HEK293 (cell line): ENCODE measurements around the gene RHBDL3.

Experiments used
- BCL11A ChIP-seq: fragments of 450-650 bp; formaldehyde crosslinking; IDR thresholded peaks from 2 replicates; pipeline ENCODE4 v1.5.1; 2016; ENCODE audit warnings: low read depth, missing biosample characterization, missing genetic modification characterization
- GFI1B ChIP-seq: fragments of 450-650 bp; formaldehyde crosslinking; IDR thresholded peaks from 2 replicates; pipeline ENCODE4 v1.5.1; 2016; ENCODE audit warnings: missing biosample characterization, missing genetic modification characterization
- GLIS1 ChIP-seq: fragments of 450-650 bp; formaldehyde crosslinking; IDR thresholded peaks from 2 replicates; pipeline ENCODE4 v1.5.1; 2016; ENCODE audit warnings: missing biosample characterization, missing genetic modification characterization
- GLIS2 ChIP-seq: fragments of 450-650 bp; formaldehyde crosslinking; IDR thresholded peaks from 2 replicates; pipeline ENCODE4 v1.5.1; 2016; ENCODE audit warnings: missing biosample characterization, missing genetic modification characterization
- KLF10 ChIP-seq: fragments of 450-650 bp; IDR thresholded peaks from 2 replicates; pipeline ENCODE4 v1.5.1; 2018; ENCODE audit warnings: missing biosample characterization, mild to moderate bottlenecking, missing genetic modification characterization
- REPIN1 ChIP-seq: fragments of 450-650 bp; formaldehyde crosslinking; IDR thresholded peaks from 2 replicates; pipeline ENCODE4 v1.5.1; 2017; ENCODE audit warnings: missing biosample characterization, missing genetic modification characterization, low read depth
- SALL2 ChIP-seq: fragments of 450-650 bp; formaldehyde crosslinking; IDR thresholded peaks from 2 replicates; pipeline ENCODE4 v1.5.0; 2017; ENCODE audit warnings: missing biosample characterization, mild to moderate bottlenecking, missing genetic modification characterization, borderline replicate concordance
- TCF7L2 ChIP-seq: IDR thresholded peaks from 2 replicates; pipeline ENCODE4 v1.6.1; 2011; ENCODE audit warnings: low read depth, mild to moderate bottlenecking, inconsistent platforms, low read length, moderate library complexity, borderline replicate concordance
- ZBTB17 ChIP-seq: fragments of 450-650 bp; formaldehyde crosslinking; IDR thresholded peaks from 2 replicates; pipeline ENCODE4 v1.5.1; 2016; ENCODE audit warnings: missing biosample characterization, missing genetic modification characterization
- ZBTB7A ChIP-seq: fragments of 450-650 bp; formaldehyde crosslinking; IDR thresholded peaks from 2 replicates; pipeline ENCODE4 v1.5.1; 2016; ENCODE audit warnings: low read depth, missing biosample characterization, missing genetic modification characterization
- ZFHX2 ChIP-seq: fragments of 450-650 bp; formaldehyde crosslinking; conservative IDR thresholded peaks from 2 replicates; pipeline ENCODE4 v1.5.1; 2016; ENCODE audit warnings: missing biosample characterization, missing genetic modification characterization
- ZFP37 ChIP-seq: fragments of 450-650 bp; formaldehyde crosslinking; IDR thresholded peaks from 2 replicates; pipeline ENCODE4 v1.5.1; 2016; ENCODE audit warnings: missing biosample characterization, missing genetic modification characterization
- ZFP41 ChIP-seq: fragments of 450-650 bp; formaldehyde crosslinking; IDR thresholded peaks from 2 replicates; pipeline ENCODE4 v1.5.1; 2016; ENCODE audit warnings: missing biosample characterization, missing genetic modification characterization, borderline replicate concordance
- ZNF114 ChIP-seq: fragments of 450-650 bp; formaldehyde crosslinking; IDR thresholded peaks from 2 replicates; pipeline ENCODE4 v1.5.0; 2017; ENCODE audit warnings: missing biosample characterization, missing genetic modification characterization
- ZNF132 ChIP-seq: fragments of 450-650 bp; formaldehyde crosslinking; IDR thresholded peaks from 2 replicates; pipeline ENCODE4 v1.5.1; 2017; ENCODE audit warnings: missing biosample characterization, missing genetic modification characterization, borderline replicate concordance
- ZNF16 ChIP-seq: fragments of 450-650 bp; formaldehyde crosslinking; IDR thresholded peaks from 2 replicates; pipeline ENCODE4 v1.5.1; 2016; ENCODE audit warnings: low read depth, missing biosample characterization, missing genetic modification characterization
- ZNF18 ChIP-seq: fragments of 450-650 bp; formaldehyde crosslinking; IDR thresholded peaks from 2 replicates; pipeline ENCODE4 v1.5.1; 2016; ENCODE audit warnings: missing biosample characterization, missing genetic modification characterization
- ZNF266 ChIP-seq: fragments of 450-650 bp; formaldehyde crosslinking; IDR thresholded peaks from 2 replicates; pipeline ENCODE4 v1.5.1; 2016; ENCODE audit warnings: missing biosample characterization, missing genetic modification characterization, low read depth
- ZNF292 ChIP-seq: fragments of 450-650 bp; formaldehyde crosslinking; IDR thresholded peaks from 2 replicates; pipeline ENCODE4 v1.5.1; 2016; ENCODE audit warnings: low read depth, missing biosample characterization, missing genetic modification characterization, borderline replicate concordance
- ZNF350 ChIP-seq: fragments of 450-650 bp; formaldehyde crosslinking; IDR thresholded peaks from 2 replicates; pipeline ENCODE4 v1.5.0; 2017; ENCODE audit warnings: missing biosample characterization, mild to moderate bottlenecking, missing genetic modification characterization
- ZNF391 ChIP-seq: fragments of 450-650 bp; formaldehyde crosslinking; IDR thresholded peaks from 2 replicates; pipeline ENCODE4 v1.5.1; 2016; ENCODE audit warnings: low read depth, missing biosample characterization, missing genetic modification characterization, borderline replicate concordance
- ZNF473 ChIP-seq: fragments of 450-650 bp; formaldehyde crosslinking; IDR thresholded peaks from 2 replicates; pipeline ENCODE4 v1.5.1; 2017; ENCODE audit warnings: missing biosample characterization, missing genetic modification characterization
- ZNF529 ChIP-seq: fragments of 450-650 bp; formaldehyde crosslinking; IDR thresholded peaks from 2 replicates; pipeline ENCODE4 v1.5.1; 2017; ENCODE audit warnings: missing genetic modification characterization, missing biosample characterization; ENCODE audit not compliant: insufficient replicate concordance
- ZNF555 ChIP-seq: fragments of 450-650 bp; formaldehyde crosslinking; conservative IDR thresholded peaks from 2 replicates; pipeline ENCODE4 v1.5.1; 2017; ENCODE audit warnings: missing biosample characterization, mild to moderate bottlenecking, missing genetic modification characterization, inconsistent platforms
- ZNF558 ChIP-seq: fragments of 450-650 bp; formaldehyde crosslinking; IDR thresholded peaks from 2 replicates; pipeline ENCODE4 v1.5.1; 2016; ENCODE audit warnings: missing biosample characterization, missing genetic modification characterization
- ZNF561 ChIP-seq: fragments of 450-650 bp; IDR thresholded peaks from 2 replicates; pipeline ENCODE4 v1.5.1; 2018; ENCODE audit warnings: missing biosample characterization, missing genetic modification characterization, borderline replicate concordance
- ZNF596 ChIP-seq: fragments of 450-650 bp; IDR thresholded peaks from 2 replicates; pipeline ENCODE4 v1.5.0; 2018; ENCODE audit warnings: missing biosample characterization, mild to moderate bottlenecking, missing genetic modification characterization, moderate library complexity
- ZNF707 ChIP-seq: fragments of 450-650 bp; formaldehyde crosslinking; IDR thresholded peaks from 2 replicates; pipeline ENCODE4 v1.5.1; 2016; ENCODE audit warnings: missing biosample characterization, missing genetic modification characterization
- ZNF785 ChIP-seq: fragments of 450-650 bp; formaldehyde crosslinking; IDR thresholded peaks from 2 replicates; pipeline ENCODE4 v1.5.1; 2016; ENCODE audit warnings: missing biosample characterization, missing genetic modification characterization
- ZSCAN4 ChIP-seq: fragments of 450-650 bp; formaldehyde crosslinking; IDR thresholded peaks from 2 replicates; pipeline ENCODE4 v1.5.1; 2017; ENCODE audit warnings: missing biosample characterization, missing genetic modification characterization
- TF ChIP-seq, protein P1 (sequence below): fragments of 450-650 bp; formaldehyde crosslinking; IDR thresholded peaks from 2 replicates; pipeline ENCODE4 v1.5.1; 2016; ENCODE audit warnings: missing biosample characterization, missing genetic modification characterization
- TF ChIP-seq, protein P2 (sequence below): fragments of 450-650 bp; formaldehyde crosslinking; IDR thresholded peaks from 2 replicates; pipeline ENCODE4 v1.5.1; 2017; ENCODE audit warnings: missing biosample characterization, missing genetic modification characterization

RHBDL3 gene

GRCh38 chr17:32275060-32276042 lies 9.7 kb downstream of the RHBDL3 start (continued):
- TF ChIP-seq GLIS2 = peak; percentile 82; the same call in 1 of the 2 replicates
- no peak for TF ChIP-seq ZNF558 (tag by site-specific recombination)
- TF ChIP-seq ZNF18 (tag by site-specific recombination) = no peak
- no peak for TF ChIP-seq ZNF16
- no peak for TF ChIP-seq ZFP37 (tag by site-specific recombination)
- TF ChIP-seq ZNF473 (tag by site-specific recombination) = no peak
- TF ChIP-seq ZNF266 = no peak
- TF ChIP-seq ZNF350 (tag by site-specific recombination) = no peak
- no peak for TF ChIP-seq REPIN1 (tag by site-specific recombination)
- peak; percentile 88 for TF ChIP-seq ZBTB17
- TF ChIP-seq, protein P1, sequence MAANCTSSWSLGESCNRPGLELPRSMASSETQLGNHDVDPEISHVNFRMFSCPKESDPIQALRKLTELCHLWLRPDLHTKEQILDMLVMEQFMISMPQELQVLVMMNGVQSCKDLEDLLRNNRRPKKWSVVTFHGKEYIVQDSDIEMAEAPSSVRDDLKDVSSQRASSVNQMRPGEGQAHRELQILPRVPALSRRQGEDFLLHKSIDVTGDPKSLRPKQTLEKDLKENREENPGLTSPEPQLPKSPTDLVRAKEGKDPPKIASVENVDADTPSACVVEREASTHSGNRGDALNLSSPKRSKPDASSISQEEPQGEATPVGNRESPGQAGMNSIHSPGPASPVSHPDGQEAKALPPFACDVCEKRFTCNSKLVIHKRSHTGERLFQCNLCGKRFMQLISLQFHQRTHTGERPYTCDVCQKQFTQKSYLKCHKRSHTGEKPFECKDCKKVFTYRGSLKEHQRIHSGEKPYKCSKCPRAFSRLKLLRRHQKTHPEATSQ (tag by site-specific recombination) = no peak
- no peak for TF ChIP-seq SALL2 (tag by site-specific recombination)
- no peak for TF ChIP-seq ZFHX2 (tag by site-specific recombination)
- TF ChIP-seq ZBTB7A (tag by site-specific recombination) = no peak
- TF ChIP-seq KLF10 (tag by site-specific recombination) = no peak; the same call in 1 of the 2 replicates
- TF ChIP-seq TCF7L2 = no peak
- TF ChIP-seq GFI1B = no peak
- TF ChIP-seq ZNF292 (tag by site-specific recombination) = no peak
- TF ChIP-seq, protein P2, sequence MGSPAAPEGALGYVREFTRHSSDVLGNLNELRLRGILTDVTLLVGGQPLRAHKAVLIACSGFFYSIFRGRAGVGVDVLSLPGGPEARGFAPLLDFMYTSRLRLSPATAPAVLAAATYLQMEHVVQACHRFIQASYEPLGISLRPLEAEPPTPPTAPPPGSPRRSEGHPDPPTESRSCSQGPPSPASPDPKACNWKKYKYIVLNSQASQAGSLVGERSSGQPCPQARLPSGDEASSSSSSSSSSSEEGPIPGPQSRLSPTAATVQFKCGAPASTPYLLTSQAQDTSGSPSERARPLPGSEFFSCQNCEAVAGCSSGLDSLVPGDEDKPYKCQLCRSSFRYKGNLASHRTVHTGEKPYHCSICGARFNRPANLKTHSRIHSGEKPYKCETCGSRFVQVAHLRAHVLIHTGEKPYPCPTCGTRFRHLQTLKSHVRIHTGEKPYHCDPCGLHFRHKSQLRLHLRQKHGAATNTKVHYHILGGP (tag by site-specific recombination) = no peak
- TF ChIP-seq ZNF529 = no peak
- TF ChIP-seq ZNF785 (tag by site-specific recombination) = no peak
- 0 out of 2 replicates have a peak, but pooled peaks have one; percentile 11 for TF ChIP-seq ZSCAN4 (tag by site-specific recombination)
- no peak for TF ChIP-seq ZNF596 (tag by site-specific recombination)
- no peak for TF ChIP-seq ZNF114 (tag by site-specific recombination)
- no peak for TF ChIP-seq ZNF391
- TF ChIP-seq ZNF707 (tag by site-specific recombination) = no peak
- no peak for TF ChIP-seq ZNF132 (tag by site-specific recombination)
- peak; percentile 91 for TF ChIP-seq GLIS1 (tag by site-specific recombination)
- no peak for TF ChIP-seq ZNF555
- TF ChIP-seq BCL11A (tag by site-specific recombination) = peak; percentile 57; the same call in 1 of the 2 replicates
- TF ChIP-seq ZNF561 (tag by site-specific recombination) = no peak
- TF ChIP-seq ZFP41 = no peak
